NOMO-1 (cell line): ENCODE data around the gene AKAP12.
"Not testable (repeated sequence)": the region's sequence is repeated elsewhere in the genome, so short reads cannot be mapped to it uniquely, and the experiment has no call there.

Source experiments
- DNase-seq, 2 experiments: peaks; one replicate each; lab custom pipeline; 2025; ENCODE audit not compliant: unreplicated experiment in 2 of 2; lab: John Stamatoyannopoulos, UW

AKAP12 gene

GRCh38 chr6:151309619-151310018 is 69.9 kb downstream of the AKAP12 start:
- no peak for DNase-seq

- DNase-seq: no peak
These were observed 70.5 kb downstream of the AKAP12 start for GRCh38 chr6:151310279-151310678.

GRCh38 chr6:151310852-151311767 is 71.3 kb downstream of the AKAP12 start:
- DNase-seq: no peak

GRCh38 chr6:151313066-151313491 is 73.3 kb downstream of the AKAP12 start:
- no peak for DNase-seq

GRCh38 chr6:151315661-151316060 is 75.9 kb downstream of the AKAP12 start:
- not testable (repeated sequence) for DNase-seq

- DNase-seq: no peak
These were observed 77.6 kb downstream of the AKAP12 start for GRCh38 chr6:151317103-151317994.

GRCh38 chr6:151317995-151318365 is 78.2 kb downstream of the AKAP12 start:
- DNase-seq: no peak

GRCh38 chr6:151320140-151320539 is 80.4 kb downstream of the AKAP12 start:
- DNase-seq: no peak

- DNase-seq: no peak
These were observed 81.7 kb downstream of the AKAP12 start for GRCh38 chr6:151321438-151321837.

- DNase-seq: no peak
These were observed 82.8 kb downstream of the AKAP12 start for GRCh38 chr6:151322570-151322969.

- DNase-seq: peak; percentile 8 to 19
These were observed 84.2 kb downstream of the AKAP12 start for GRCh38 chr6:151323791-151324487.

GRCh38 chr6:151324488-151324825 is 84.7 kb downstream of the AKAP12 start:
- DNase-seq: no peak

GRCh38 chr6:151325075-151326050 is 85.6 kb downstream of the AKAP12 start:
- no peak for DNase-seq

GRCh38 chr6:151326116-151326825 is 86.5 kb downstream of the AKAP12 start:
- DNase-seq: no peak

- DNase-seq: no peak
These were observed 87.3 kb downstream of the AKAP12 start for GRCh38 chr6:151327101-151327500.

GRCh38 chr6:151330130-151330696 is 90.4 kb downstream of the AKAP12 start:
- DNase-seq: no peak

- no peak for DNase-seq
These were observed 96.2 kb downstream of the AKAP12 start for GRCh38 chr6:151335930-151336329.

- no peak for DNase-seq
These were observed 99.0 kb downstream of the AKAP12 start for GRCh38 chr6:151338651-151339200.

GRCh38 chr6:151339369-151339768 is 99.6 kb downstream of the AKAP12 start:
- no peak for DNase-seq
